ENCODE results near the gene PARVA. TPM values are rescaled to one million over a fixed set of nuclear protein-coding genes. Genes with fewer than 3 reads are reported as not detected.

PARVA gene
- total RNA-seq, 2 donors from 2014 or later, result 32.0 to 33.7 TPM

- no peak for DNase-seq
- 86 to 87% methylated on average over 5 of the region's 5 CpGs for WGBS, 2 donors
- intact Hi-C loops (cut with DNase I), result no loop called here
- TF ChIP-seq POLR2A (IDR thresholded peaks at IDR 0.05), result no peak
- H3K27ac ChIP-seq, result no peak overlapping the region
- no peaks in the 10 kb centered on the region for H3K4me1 ChIP-seq
- no peak overlapping the region for H3K4me3 ChIP-seq
- no peak for ATAC-seq
- H3K9me3 ChIP-seq, result no peaks in the 10 kb centered on the region
- H3K27me3 ChIP-seq, result no peaks in the 10 kb centered on the region
- H3K36me3 ChIP-seq (replicated peaks in 1 of 2; ENCODE audit: insufficient read depth in 1 of 2, low read depth in 2 of 2), result peaks cover 4% of the 10 kb centered on the region in 2 donors
These were observed 153.6 kb downstream of the PARVA start for GRCh38 chr11:12531020-12531419.

DNA sequence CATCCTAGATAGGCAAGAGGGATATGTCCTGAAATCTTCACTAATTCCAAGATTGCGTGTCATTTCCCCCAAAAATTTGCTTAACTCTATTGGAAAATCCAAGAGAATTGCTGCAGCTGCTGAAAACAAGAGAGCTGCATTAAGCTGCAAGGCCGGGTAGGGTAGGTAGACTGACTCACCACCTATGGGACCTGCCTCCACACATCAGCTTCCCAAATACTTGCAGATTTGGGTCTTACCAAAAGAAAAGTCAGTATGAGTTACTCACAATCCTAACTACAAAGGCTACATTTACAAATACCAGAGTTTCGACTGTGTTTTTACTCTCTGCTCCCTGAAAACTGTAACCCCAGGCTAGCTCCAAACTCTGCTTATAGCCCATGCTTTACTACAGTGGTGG, 154.3 kb downstream of the PARVA start:
- Histone ChIP-seq H3K4me3 (no peak overlapping the region), H3K4me1 (no peaks in the 10 kb centered on the region), H3K27ac (no peak overlapping the region), H3K27me3 (no peaks in the 10 kb centered on the region), H3K36me3 (replicated peaks in 1 of 2; ENCODE audit: insufficient read depth in 1 of 2, low read depth in 2 of 2) (peaks cover 4% of the 10 kb centered on the region in 2 donors), H3K9me3 (no peaks in the 10 kb centered on the region)
- DNase-seq (no peak), ATAC-seq (no peak)
- TF ChIP-seq, protein P1, sequence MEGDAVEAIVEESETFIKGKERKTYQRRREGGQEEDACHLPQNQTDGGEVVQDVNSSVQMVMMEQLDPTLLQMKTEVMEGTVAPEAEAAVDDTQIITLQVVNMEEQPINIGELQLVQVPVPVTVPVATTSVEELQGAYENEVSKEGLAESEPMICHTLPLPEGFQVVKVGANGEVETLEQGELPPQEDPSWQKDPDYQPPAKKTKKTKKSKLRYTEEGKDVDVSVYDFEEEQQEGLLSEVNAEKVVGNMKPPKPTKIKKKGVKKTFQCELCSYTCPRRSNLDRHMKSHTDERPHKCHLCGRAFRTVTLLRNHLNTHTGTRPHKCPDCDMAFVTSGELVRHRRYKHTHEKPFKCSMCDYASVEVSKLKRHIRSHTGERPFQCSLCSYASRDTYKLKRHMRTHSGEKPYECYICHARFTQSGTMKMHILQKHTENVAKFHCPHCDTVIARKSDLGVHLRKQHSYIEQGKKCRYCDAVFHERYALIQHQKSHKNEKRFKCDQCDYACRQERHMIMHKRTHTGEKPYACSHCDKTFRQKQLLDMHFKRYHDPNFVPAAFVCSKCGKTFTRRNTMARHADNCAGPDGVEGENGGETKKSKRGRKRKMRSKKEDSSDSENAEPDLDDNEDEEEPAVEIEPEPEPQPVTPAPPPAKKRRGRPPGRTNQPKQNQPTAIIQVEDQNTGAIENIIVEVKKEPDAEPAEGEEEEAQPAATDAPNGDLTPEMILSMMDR (IDR thresholded peaks at IDR 0.05), result no peak
- intact Hi-C loops (cut with DNase I), result no loop called here
- WGBS, 2 donors, result 91 to 95% methylated on average over 3 of the region's 3 CpGs

DNA sequence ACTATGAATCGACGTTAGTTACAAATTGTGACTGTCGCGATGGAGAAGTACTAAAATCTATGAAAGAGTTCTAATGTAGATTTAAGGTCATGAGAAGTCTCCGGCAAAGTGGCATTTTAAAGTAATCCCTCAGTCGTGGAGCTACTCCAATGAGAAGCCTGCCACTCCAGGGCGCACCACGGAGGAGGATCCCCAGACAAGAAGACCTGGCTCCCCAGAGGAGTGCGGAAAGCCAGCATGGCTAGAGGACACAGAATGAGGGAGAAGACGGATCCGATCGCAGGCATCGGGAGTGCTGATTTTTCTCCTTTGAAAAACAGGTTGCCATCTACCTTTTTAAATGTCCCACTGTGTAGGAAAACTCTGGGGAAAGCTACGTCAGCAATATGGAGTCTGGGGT, 155.2 kb downstream of the PARVA start:
- intact Hi-C loops (cut with DNase I), result no loop called here
- ATAC-seq (no peak), DNase-seq (no peak)
- Histone ChIP-seq H3K36me3 (replicated peaks in 1 of 2; ENCODE audit: insufficient read depth in 1 of 2, low read depth in 2 of 2) (peaks cover 4% of the 10 kb centered on the region in 2 donors), H3K4me1 (peaks cover 2% of the 10 kb centered on the region), H3K9me3 (no peaks in the 10 kb centered on the region), H3K4me3 (no peak overlapping the region), H3K27me3 (no peaks in the 10 kb centered on the region), H3K27ac (no peak overlapping the region)
- WGBS, 2 donors, result 93 to 95% methylated on average over 14 of the region's 14 CpGs
- TF ChIP-seq, protein P1 (IDR thresholded peaks at IDR 0.05), result no peak
- TF ChIP-seq POLR2A (IDR thresholded peaks at IDR 0.05), result no peak

GRCh38 chr11:12534549-12534948, 157.2 kb downstream of the PARVA start:
- ATAC-seq (no peak), DNase-seq (no peak)
- Histone ChIP-seq H3K36me3 (replicated peaks in 1 of 2; ENCODE audit: insufficient read depth in 1 of 2, low read depth in 2 of 2) (no peaks in the 10 kb centered on the region), H3K27me3 (no peaks in the 10 kb centered on the region), H3K9me3 (no peaks in the 10 kb centered on the region), H3K4me1 (peaks cover 4% of the 10 kb centered on the region), H3K27ac (no peak overlapping the region), H3K4me3 (no peak overlapping the region)
- TF ChIP-seq, protein P1 (IDR thresholded peaks at IDR 0.05), result no peak
- no peak for TF ChIP-seq POLR2A (IDR thresholded peaks at IDR 0.05)
- intact Hi-C loops (cut with DNase I), result no loop called here
- WGBS, 2 donors, result 53 to 71% methylated on average over 2 of the region's 2 CpGs

DNA sequence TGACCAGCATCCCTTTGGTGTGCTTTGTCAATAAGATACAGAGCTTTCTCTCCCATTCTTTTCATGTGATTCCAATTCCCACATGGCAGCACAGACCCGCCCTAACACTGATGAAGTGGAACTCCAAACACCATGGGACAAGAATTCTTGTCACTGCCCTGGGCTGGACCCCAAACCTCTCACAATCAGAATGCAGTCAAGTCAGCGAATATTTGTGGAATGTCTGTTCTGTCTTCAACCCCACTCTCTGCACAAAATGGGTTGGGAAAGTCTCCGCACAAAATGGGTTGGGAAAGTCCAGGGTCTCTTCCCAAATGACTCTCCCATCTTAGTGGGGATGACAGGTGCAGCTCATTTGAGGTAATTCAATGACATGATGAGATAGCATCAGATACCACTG, 157.9 kb downstream of the PARVA start:
- H3K27ac ChIP-seq, result no peak overlapping the region
- H3K4me3 ChIP-seq, result no peak overlapping the region
- DNase-seq (no peak), ATAC-seq (no peak)
- no peaks in the 10 kb centered on the region for H3K9me3 ChIP-seq
- H3K36me3 ChIP-seq (replicated peaks in 1 of 2; ENCODE audit: insufficient read depth in 1 of 2, low read depth in 2 of 2), result no peaks in the 10 kb centered on the region
- 83 to 95% methylated on average over 3 of the region's 3 CpGs for WGBS, 2 donors
- no peaks in the 10 kb centered on the region for H3K27me3 ChIP-seq
- H3K4me1 ChIP-seq, result peaks cover 4% of the 10 kb centered on the region
- intact Hi-C loops (cut with DNase I), result no loop called here
- TF ChIP-seq, protein P1 (IDR thresholded peaks at IDR 0.05), result no peak
- no peak for TF ChIP-seq POLR2A (IDR thresholded peaks at IDR 0.05)

Data from body of pancreas (tissue), 4 donors.